ENCODE data around the gene RAB11B. TPM values are rescaled to one million over a fixed set of nuclear protein-coding genes. Genes with fewer than 3 reads are reported as not detected.
A peak's percentile ranks its signal among the peaks of the same experiment; 100 is the strongest.

The RAB11B gene
- total RNA-seq, 1 donor from 2014 or later, result 64.2 TPM

GRCh38 chr19:8355631-8356402 lies 34.3 kb upstream of the RAB11B start:
- H3K9ac ChIP-seq (ENCODE audit: low read depth in 1 of 3, low read length in 3 of 3), result no peak overlapping the region
- no peak overlapping the region for H3K4me3 ChIP-seq (ENCODE audit: low read length in 3 of 3)
- H3K4me1 ChIP-seq (ENCODE audit: control insufficient read depth in 3 of 3, insufficient read depth in 3 of 3, low read length in 3 of 3), result peaks cover 6 to 14% (median 13%) of the 10 kb centered on the region in 3 donors
- no peaks in the 10 kb centered on the region for H3K27me3 ChIP-seq (ENCODE audit: control insufficient read depth in 3 of 3, insufficient read depth in 3 of 3, low read length in 3 of 3)
- H3K9me3 ChIP-seq (ENCODE audit: control insufficient read depth in 3 of 3, low read length in 3 of 3), result peaks cover 0 to 3% (median 0%) of the 10 kb centered on the region in 3 donors
- H3K27ac ChIP-seq (ENCODE audit: low read depth, low read length), result peak overlapping the region; percentile 59
- H3K36me3 ChIP-seq (ENCODE audit: control insufficient read depth in 3 of 3, insufficient read depth in 3 of 3, low read length in 3 of 3), result no peaks in the 10 kb centered on the region

- Histone ChIP-seq H3K4me1 (ENCODE audit: control insufficient read depth in 3 of 3, insufficient read depth in 3 of 3, low read length in 3 of 3) (peaks cover 11 to 20% (median 18%) of the 10 kb centered on the region in 3 donors), H3K9me3 (ENCODE audit: control insufficient read depth in 3 of 3, low read length in 3 of 3) (peaks cover 0 to 3% (median 0%) of the 10 kb centered on the region in 3 donors), H3K27ac (ENCODE audit: low read depth, low read length) (no peak overlapping the region), H3K4me3 (ENCODE audit: low read length in 3 of 3) (no peak overlapping the region), H3K9ac (ENCODE audit: low read depth in 1 of 3, low read length in 3 of 3) (no peak overlapping the region), H3K27me3 (ENCODE audit: control insufficient read depth in 3 of 3, insufficient read depth in 3 of 3, low read length in 3 of 3) (no peaks in the 10 kb centered on the region), H3K36me3 (ENCODE audit: control insufficient read depth in 3 of 3, insufficient read depth in 3 of 3, low read length in 3 of 3) (no peaks in the 10 kb centered on the region)
These were observed 33.1 kb upstream of the RAB11B start for GRCh38 chr19:8357007-8357521.

- Histone ChIP-seq H3K4me3 (ENCODE audit: low read length in 3 of 3) (no peak overlapping the region), H3K27me3 (ENCODE audit: control insufficient read depth in 3 of 3, insufficient read depth in 3 of 3, low read length in 3 of 3) (no peaks in the 10 kb centered on the region), H3K4me1 (ENCODE audit: control insufficient read depth in 3 of 3, insufficient read depth in 3 of 3, low read length in 3 of 3) (peaks cover 17 to 31% (median 26%) of the 10 kb centered on the region in 3 donors), H3K9me3 (ENCODE audit: control insufficient read depth in 3 of 3, low read length in 3 of 3) (peaks cover 0 to 3% (median 0%) of the 10 kb centered on the region in 3 donors), H3K27ac (ENCODE audit: low read depth, low read length) (no peak overlapping the region), H3K9ac (ENCODE audit: low read depth in 1 of 3, low read length in 3 of 3) (no peak overlapping the region), H3K36me3 (ENCODE audit: control insufficient read depth in 3 of 3, insufficient read depth in 3 of 3, low read length in 3 of 3) (no peaks in the 10 kb centered on the region)
These were observed 31.2 kb upstream of the RAB11B start for GRCh38 chr19:8358948-8359347.

- Histone ChIP-seq H3K4me1 (ENCODE audit: control insufficient read depth in 3 of 3, insufficient read depth in 3 of 3, low read length in 3 of 3) (peaks cover 17 to 35% (median 26%) of the 10 kb centered on the region in 3 donors), H3K4me3 (ENCODE audit: low read length in 3 of 3) (no peak overlapping the region), H3K9ac (ENCODE audit: low read depth in 1 of 3, low read length in 3 of 3) (no peak overlapping the region)
These were observed 30.0 kb upstream of the RAB11B start for GRCh38 chr19:8360196-8360595.

DNA sequence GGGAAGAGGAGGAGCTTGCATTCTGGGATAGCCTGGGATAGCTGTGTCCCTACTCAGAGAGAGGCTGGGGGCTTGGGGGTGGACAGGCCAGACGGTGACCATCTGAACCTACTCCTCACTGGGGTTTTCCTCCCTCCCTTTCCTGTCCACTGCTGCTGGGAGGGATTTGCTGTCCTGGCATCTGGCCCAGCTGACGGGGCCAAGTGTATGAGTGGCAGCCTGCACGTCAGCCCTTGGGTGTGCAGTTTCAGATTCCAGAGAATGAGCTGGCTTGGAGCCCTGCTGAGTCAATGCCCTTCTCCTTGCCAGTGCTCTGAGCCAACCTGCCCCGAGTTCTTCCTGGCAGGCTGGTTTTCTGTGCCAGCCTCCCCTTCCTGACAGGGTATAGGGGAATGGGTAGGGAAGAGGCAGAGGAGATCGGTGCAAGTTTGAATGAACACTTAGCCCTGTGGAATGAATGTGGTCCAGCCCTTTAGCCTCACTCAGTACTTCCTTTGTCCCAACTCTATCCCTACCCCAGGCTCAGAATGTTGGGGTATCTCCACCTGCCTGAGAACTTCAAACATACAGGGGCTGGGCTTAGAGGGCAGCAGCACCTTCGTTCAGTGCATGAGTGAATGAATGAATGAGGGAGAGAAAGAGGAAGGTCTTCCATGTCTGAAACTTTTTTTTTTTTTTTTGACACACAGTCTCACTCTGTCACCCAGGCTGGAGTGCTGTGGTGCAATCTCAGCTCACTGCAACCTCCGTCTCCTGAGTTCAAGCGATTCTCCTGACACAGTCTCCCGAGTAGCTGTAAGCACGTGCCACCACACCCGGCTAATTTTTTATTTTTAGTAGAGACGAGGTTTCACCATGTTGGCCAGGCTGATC lies 28.0 kb upstream of the RAB11B start:
- H3K9me3 ChIP-seq (ENCODE audit: control insufficient read depth in 3 of 3, low read length in 3 of 3), result no peaks in the 10 kb centered on the region
- H3K27me3 ChIP-seq (ENCODE audit: control insufficient read depth in 3 of 3, insufficient read depth in 3 of 3, low read length in 3 of 3), result peaks cover 0 to 4% (median 0%) of the 10 kb centered on the region in 3 donors
- peak overlapping the region; percentile 32 to 52 (median 50) for H3K4me3 ChIP-seq (ENCODE audit: low read length in 3 of 3)
- H3K27ac ChIP-seq (ENCODE audit: low read depth, low read length), result peak overlapping the region; percentile 91
- peaks cover 28 to 39% (median 32%) of the 10 kb centered on the region in 3 donors for H3K4me1 ChIP-seq (ENCODE audit: control insufficient read depth in 3 of 3, insufficient read depth in 3 of 3, low read length in 3 of 3)
- H3K36me3 ChIP-seq (ENCODE audit: control insufficient read depth in 3 of 3, insufficient read depth in 3 of 3, low read length in 3 of 3), result peaks cover 0 to 6% (median 0%) of the 10 kb centered on the region in 3 donors
- peak overlapping the region; percentile 51 to 81 (median 66) for H3K9ac ChIP-seq (ENCODE audit: low read depth in 1 of 3, low read length in 3 of 3)

More at GRCh38 chr19:8360196-8360595, 30.0 kb upstream of the RAB11B start:
- Histone ChIP-seq H3K9me3 (ENCODE audit: control insufficient read depth in 3 of 3, low read length in 3 of 3) (peaks cover 0 to 3% (median 0%) of the 10 kb centered on the region in 3 donors), H3K27ac (ENCODE audit: low read depth, low read length) (no peak overlapping the region), H3K36me3 (ENCODE audit: control insufficient read depth in 3 of 3, insufficient read depth in 3 of 3, low read length in 3 of 3) (no peaks in the 10 kb centered on the region), H3K27me3 (ENCODE audit: control insufficient read depth in 3 of 3, insufficient read depth in 3 of 3, low read length in 3 of 3) (peaks cover 0 to 4% (median 0%) of the 10 kb centered on the region in 3 donors)

- Histone ChIP-seq H3K36me3 (ENCODE audit: control insufficient read depth in 3 of 3, insufficient read depth in 3 of 3, low read length in 3 of 3) (peaks cover 0 to 10% (median 0%) of the 10 kb centered on the region in 3 donors), H3K27me3 (ENCODE audit: control insufficient read depth in 3 of 3, insufficient read depth in 3 of 3, low read length in 3 of 3) (peaks cover 0 to 4% (median 0%) of the 10 kb centered on the region in 3 donors)
These were observed 26.1 kb upstream of the RAB11B start, which contains the start of gene ANGPTL4 for GRCh38 chr19:8363803-8364771. Gene ANGPTL4 (plus strand): TSS chr19:8364155. CDS start chr19:8364322, 167 bp downstream.

DNA sequence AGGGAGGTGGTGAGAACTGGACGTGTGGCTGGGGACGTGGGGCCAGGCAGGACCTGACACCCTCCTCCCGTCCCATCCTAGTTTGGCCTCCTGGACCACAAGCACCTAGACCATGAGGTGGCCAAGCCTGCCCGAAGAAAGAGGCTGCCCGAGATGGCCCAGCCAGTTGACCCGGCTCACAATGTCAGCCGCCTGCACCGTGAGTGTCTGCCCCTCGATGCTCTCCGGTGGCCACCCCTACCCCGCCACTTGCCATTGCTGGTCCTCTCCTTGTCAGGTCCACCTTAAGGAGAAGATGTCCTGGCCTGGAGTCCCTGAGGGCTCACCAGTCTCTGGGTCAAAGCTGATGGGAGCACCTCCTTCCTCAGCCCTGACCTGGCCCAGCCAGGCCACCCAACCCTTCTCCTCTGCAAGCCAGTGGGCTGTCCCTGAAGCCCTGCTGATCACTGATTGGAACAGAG lies 24.0 kb upstream of the RAB11B start:
- H3K4me1 ChIP-seq (ENCODE audit: control insufficient read depth in 3 of 3, insufficient read depth in 3 of 3, low read length in 3 of 3), result peaks cover 39 to 68% (median 44%) of the 10 kb centered on the region in 3 donors
- peak overlapping the region in 2 of 3 donors; percentile 32 to 48 for H3K4me3 ChIP-seq (ENCODE audit: low read length in 3 of 3)

More at GRCh38 chr19:8363803-8364771, 26.1 kb upstream of the RAB11B start, which contains the start of gene ANGPTL4:
- peaks cover 39 to 58% (median 44%) of the 10 kb centered on the region in 3 donors for H3K4me1 ChIP-seq (ENCODE audit: control insufficient read depth in 3 of 3, insufficient read depth in 3 of 3, low read length in 3 of 3)
- H3K9me3 ChIP-seq (ENCODE audit: control insufficient read depth in 3 of 3, low read length in 3 of 3), result no peaks in the 10 kb centered on the region
- H3K9ac ChIP-seq (ENCODE audit: low read depth in 1 of 3, low read length in 3 of 3), result peak within 1 kb of the TSS; percentile 72 to 87 (median 80)
- H3K4me3 ChIP-seq (ENCODE audit: low read length in 3 of 3), result peak within 1 kb of the TSS; percentile 79 to 86 (median 85)
- H3K27ac ChIP-seq (ENCODE audit: low read depth, low read length), result peak within 1 kb of the TSS; percentile 91

DNA sequence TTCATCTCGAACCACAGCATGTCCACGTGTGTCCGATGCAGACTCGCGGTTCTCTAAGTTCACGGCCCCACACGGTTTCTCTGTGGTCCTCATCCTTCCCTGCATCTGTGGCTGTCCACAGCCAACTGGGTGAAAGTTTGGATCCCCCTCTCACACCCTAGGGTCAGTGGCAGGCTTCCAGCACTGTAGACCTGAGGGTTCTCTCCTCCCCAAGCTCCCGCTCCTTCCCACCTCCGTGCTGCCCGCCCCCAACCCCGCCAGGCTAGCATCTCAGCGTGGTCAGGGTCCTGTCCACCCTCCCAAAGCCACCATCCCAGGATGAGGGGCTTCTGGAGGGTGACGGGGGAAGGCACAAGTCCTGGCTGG lies 23.2 kb upstream of the RAB11B start:
- Histone ChIP-seq H3K27me3 (ENCODE audit: control insufficient read depth in 3 of 3, insufficient read depth in 3 of 3, low read length in 3 of 3) (peaks cover 0 to 4% (median 0%) of the 10 kb centered on the region in 3 donors), H3K4me3 (ENCODE audit: low read length in 3 of 3) (peak overlapping the region; percentile 57 to 66 (median 63)), H3K4me1 (ENCODE audit: control insufficient read depth in 3 of 3, insufficient read depth in 3 of 3, low read length in 3 of 3) (peaks cover 35 to 67% (median 40%) of the 10 kb centered on the region in 3 donors), H3K9ac (ENCODE audit: low read depth in 1 of 3, low read length in 3 of 3) (peak overlapping the region in 1 of 3 donors; percentile 3), H3K36me3 (ENCODE audit: control insufficient read depth in 3 of 3, insufficient read depth in 3 of 3, low read length in 3 of 3) (peaks cover 4 to 24% (median 5%) of the 10 kb centered on the region in 3 donors), H3K27ac (ENCODE audit: low read depth, low read length) (peak overlapping the region; percentile 46), H3K9me3 (ENCODE audit: control insufficient read depth in 3 of 3, low read length in 3 of 3) (no peaks in the 10 kb centered on the region)

More for the DNA sequence above, 24.0 kb upstream of the RAB11B start:
- Histone ChIP-seq H3K27me3 (ENCODE audit: control insufficient read depth in 3 of 3, insufficient read depth in 3 of 3, low read length in 3 of 3) (peaks cover 0 to 4% (median 0%) of the 10 kb centered on the region in 3 donors), H3K27ac (ENCODE audit: low read depth, low read length) (no peak overlapping the region), H3K9me3 (ENCODE audit: control insufficient read depth in 3 of 3, low read length in 3 of 3) (no peaks in the 10 kb centered on the region), H3K36me3 (ENCODE audit: control insufficient read depth in 3 of 3, insufficient read depth in 3 of 3, low read length in 3 of 3) (peaks cover 2 to 20% (median 2%) of the 10 kb centered on the region in 3 donors), H3K9ac (ENCODE audit: low read depth in 1 of 3, low read length in 3 of 3) (no peak overlapping the region)

Measured in skeletal muscle tissue (tissue), 4 donors.